GM19397 (cell line): ENCODE data around the gene LRRC27.
A peak's percentile ranks its signal among the peaks of the same experiment; 100 is the strongest.

Experiments used
- ATAC-seq: cut with Tn5 transposase; IDR thresholded peaks from one replicate; pipeline ENCODE4 v1.9.1; 2021; ENCODE audit warnings: mild to moderate bottlenecking, moderate library complexity; ENCODE audit not compliant: unreplicated experiment

LRRC27 gene

DNA sequence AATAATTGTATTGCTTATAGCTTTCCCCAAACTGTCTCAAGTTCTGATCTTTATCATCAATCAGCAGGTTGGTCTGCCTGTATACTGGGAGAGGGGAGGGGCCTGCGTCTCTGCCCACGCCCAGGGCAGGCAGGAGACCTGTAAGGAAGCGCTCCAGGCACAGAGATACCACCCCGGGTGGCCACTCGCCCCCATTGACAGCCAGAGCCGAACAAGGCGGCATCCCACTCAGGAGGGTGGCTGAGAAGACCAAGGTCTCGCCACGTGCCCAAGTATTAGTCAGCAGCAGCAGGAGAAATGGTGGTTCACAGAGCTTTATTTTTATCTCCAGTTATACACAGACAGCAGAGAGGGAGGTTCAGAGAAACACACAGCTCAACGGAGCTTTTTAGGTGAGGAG lies 31.4 kb upstream of the LRRC27 start:
- ATAC-seq = no peak

- no peak for ATAC-seq
These were observed 30.3 kb upstream of the LRRC27 start for GRCh38 chr10:132301371-132302330.

DNA sequence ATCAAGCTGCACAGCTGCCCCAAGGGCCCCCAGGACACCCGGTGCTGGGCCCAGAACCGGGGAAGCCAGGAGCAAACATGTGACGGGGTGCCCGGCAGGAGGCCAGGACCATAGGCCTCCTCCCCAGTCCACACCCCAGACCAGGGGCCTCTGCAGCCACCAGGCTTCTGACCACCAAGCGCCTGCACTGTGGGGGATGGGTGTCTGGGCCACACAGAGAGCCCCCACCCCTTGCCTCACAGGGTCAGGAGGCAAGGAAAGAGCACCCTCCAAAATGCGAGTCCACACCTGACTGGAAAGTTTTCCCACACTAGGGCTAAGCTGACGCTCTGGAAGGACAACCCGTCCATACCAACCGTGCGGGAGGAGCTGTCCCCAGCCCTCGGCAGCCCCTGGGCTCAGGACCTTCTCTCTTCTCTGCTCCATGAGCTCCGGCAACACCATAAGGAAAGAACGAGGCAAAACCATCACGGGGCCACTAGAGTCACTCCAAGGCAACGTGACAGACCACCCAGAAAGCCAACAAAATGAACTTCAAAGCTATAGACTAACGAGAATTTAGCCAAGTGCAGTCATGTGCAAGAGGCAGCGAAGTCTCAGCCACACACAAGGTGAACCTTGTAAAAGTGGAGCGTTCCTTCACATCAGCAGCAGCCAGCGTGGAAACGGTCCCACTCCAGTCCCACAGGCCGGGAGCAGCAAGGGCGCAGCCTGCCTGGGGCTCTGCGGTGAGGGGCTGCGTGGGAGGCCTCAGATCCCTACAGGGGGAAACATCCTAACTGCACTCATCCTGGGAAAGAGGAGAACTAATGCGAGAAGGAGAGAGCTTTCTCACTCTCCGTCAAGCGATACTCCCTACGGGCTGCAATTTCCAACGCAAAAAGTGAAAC lies 29.3 kb upstream of the LRRC27 start:
- ATAC-seq = no peak

DNA sequence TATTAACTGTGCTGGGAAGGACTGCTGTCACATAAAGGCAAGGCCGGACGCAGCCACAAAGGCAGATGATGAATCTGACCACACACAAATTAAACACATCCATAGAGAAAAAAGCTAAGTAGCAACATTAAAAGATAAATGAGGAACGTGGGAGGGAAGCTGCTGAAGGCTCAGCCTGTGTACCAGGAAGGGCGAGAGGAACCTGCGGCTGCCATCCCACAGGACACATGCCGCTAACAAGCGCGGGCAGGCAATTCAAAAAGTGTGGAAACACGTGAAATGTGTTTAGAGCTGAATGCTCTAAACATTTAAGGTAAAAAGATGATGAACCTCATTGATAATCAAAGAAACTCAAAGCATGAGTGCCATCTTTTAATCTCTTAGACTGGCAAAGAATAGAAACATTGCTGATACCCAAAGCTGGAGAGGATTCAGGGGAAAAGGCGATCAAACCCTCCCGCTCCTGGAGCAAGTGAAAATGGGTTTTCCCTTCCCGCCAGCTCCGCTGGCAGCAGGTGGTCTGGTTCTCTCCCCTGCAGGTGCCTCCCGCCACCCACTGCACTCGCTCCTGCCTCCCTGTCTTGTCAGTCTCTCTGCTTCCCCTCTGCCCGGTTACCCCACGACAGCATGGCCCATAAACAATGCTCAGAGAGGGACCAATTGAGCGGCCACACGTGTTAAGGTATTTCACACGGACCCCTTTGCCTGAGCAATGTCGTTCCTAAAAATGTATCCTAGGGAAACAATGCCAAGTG lies 28.5 kb upstream of the LRRC27 start:
- no peak for ATAC-seq

- no peak for ATAC-seq
These were observed 27.1 kb upstream of the LRRC27 start for GRCh38 chr10:132304756-132305509.

- no peak for ATAC-seq
These were observed 26.2 kb upstream of the LRRC27 start for GRCh38 chr10:132305654-132306342.

DNA sequence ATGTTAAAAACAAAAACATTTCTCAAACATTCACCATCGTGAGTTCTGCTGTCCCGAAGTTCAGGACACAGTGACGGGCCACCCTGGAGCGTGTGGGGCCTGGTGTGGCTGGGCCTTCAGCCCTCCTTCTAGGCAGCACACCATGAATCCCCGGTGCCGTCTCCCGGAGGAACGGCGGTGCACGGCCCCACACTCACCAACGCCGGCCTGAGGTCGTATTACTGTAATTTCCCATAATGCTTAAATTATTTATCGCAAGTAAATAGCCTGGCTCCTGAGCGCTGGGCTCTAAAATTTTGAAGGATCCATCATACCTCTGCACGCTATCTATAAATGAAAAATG lies 25.7 kb upstream of the LRRC27 start:
- no peak for ATAC-seq

DNA sequence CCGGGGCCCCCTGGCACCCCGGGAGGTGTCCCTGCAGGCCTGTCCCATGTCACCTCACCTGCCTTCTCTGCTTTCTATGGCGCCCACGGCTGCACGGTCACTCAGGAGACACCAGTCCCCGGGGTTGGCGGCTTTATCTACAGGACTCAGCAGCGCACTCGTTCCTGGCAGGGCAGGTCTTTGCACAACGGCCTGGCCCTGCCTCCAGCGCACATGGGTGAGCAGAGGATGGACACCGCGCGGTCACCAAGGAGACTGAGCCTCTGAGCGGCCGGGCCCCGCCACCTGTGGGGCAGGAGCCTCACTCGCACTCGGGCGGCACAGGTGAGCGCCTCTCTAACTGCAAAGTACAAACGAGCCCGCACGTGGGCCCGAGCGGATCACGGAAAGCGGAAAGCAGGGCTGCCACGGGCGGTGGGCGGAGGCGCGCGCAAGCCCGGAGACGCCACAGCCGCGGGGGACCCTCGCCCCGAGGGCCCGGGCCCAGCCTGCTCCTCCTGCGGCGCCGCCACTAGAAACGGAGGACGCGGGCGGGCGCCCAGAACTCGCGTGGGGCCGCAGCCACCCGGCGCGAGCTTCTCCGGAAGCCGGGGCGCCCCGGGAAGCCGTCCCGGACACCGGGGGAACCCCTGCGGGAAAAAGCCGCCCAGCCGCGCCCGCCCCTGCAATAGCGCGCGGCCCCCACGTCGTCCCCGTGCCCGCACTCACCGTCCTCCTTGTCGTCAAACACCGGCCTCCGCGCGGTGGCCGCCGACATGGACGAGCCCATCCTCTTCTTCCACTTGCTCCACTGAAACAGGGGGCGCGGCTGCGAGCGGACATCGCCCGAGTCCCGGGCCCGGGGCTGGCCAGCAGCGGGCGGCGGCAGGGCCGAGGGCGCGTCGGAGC lies 24.9 kb upstream of the LRRC27 start:
- no peak for ATAC-seq

DNA sequence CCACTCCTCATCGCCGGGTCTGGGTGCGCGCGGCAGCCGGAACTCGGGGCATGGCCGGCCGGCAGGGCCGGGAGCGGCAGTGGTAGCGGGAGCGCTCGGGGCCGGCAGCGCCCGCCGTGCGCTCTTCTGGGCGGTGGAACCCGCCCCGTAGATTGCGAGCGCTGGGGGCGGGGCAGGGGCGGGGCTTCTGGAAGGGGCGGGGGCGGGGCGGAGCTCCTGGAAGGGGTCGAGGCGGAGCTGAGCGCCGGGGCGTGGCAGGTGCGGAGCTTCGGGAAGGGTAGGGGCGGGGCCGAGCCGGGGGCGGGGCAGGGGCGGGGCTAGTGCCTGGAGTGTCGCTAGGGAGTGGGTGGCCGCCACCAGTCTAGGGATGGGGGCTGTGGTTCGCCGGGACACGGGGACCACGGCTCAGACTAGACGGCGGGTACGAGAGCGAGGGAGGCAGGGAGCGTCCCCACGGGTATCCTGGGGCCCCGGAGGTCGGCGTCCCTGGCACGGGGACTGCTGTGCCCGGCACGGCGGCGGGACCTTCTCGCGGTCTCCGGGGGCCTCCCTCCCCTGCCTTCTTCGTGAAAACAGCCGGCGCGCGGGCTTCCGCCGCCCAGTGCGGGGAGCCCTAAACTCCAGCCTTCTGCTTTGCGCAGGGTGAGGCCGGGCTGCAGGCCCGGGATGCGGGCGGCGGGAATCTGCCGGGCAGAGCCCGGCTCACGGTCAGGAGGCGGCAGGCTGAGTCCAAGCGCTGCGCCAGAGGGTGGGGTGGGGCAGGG lies 24.0 kb upstream of the LRRC27 start, which contains the start of gene STK32C:
Gene STK32C, minus strand, starts transcription at position 128 of the 764 bp plus-strand sequence. Its CDS starts 117 bp downstream, at position 11.
- ATAC-seq = peak; percentile 67

- ATAC-seq = no peak
These were observed 23.2 kb upstream of the LRRC27 start for GRCh38 chr10:132308587-132309470.

GRCh38 chr10:132309471-132309865 lies 22.5 kb upstream of the LRRC27 start:
- no peak for ATAC-seq

DNA sequence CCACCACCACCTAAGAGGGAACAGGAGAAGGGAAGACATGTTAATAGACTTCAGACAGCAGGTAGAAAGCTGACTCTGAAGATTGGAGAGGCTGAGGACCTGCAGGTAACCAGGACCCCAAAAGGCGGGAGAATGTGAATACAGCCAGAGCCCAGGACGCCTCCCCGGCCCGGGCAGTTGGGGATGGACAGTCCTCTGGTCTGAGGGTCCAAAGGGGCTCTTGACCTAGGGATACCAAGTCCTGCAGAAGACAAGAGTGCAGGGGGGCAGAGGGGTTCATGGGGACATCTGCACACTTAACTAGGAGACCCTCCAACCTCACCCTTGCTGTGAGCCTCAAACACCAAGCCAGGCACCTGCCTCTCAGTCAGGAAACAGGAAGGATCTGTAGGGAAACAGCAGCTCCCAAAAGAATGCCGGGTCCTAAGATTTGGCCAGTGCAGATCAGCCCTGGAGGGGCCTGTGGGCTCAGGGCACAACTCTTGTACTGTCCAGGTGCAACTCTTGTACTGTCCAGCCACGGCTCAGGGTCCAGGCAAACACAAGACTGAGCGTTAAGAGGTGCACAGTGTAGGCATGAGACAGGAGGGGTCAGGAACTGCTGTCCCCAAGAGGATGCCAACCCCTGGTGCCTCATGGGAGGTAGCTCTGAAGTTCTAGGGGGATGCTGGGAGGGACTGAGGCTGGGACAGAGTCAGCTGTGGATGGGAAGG lies 22.0 kb upstream of the LRRC27 start:
- ATAC-seq = no peak

- no peak for ATAC-seq
These were observed 21.2 kb upstream of the LRRC27 start for GRCh38 chr10:132310701-132311337.

DNA sequence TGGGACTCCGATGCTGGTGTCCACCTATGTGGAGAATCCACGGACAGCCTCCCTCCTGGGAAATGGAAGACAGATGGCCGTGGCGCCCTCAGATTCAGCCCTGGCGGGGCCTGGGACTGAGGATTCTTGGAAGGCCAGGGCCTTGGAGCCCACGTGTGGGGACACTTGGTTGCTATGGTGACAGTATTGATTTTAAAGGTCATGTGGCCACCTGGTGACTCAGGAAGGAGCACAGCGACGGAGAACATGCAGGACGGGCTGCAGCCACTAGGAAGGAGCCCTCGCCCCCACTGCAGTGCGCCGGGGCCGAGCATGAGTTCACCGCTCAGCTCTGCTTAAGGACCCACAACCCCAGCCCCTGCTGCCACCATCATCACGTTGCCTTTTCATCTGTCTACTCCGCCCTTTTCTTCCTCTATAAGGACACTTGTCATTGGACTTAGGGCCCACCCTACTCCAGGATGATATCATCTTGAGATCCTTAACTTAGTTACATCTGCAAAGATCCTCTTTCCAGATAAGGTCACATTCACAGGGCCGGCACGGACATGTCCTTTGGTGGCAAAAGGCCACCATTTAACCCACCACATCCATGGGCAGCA lies 20.6 kb upstream of the LRRC27 start:
- no peak for ATAC-seq

DNA sequence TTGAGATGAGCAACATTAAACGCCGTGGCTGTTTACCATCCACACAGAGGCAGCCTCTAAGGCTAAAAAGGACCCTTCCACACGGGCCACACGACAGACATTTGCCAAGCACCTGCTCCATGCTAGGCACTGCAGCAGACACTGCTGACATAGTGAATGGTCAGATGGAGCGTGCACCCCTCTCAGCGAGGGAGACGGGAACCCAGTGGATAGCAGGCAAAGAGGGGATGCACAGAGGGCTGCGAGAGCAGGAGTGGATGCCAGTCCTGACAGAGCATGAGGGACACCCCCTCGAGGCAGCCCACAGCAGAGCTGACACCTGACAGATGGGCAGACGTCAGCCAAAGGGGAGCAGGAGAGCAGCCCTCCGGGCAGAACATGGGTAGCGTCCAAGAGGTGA lies 18.7 kb upstream of the LRRC27 start:
- ATAC-seq = no peak
